HepG2 (cell line): ENCODE measurements around the gene GLYR1. TPM values are rescaled to one million over a fixed set of nuclear protein-coding genes. Genes with fewer than 3 reads are reported as not detected.

Experiments
- ATF1 ChIP-seq: IDR thresholded peaks from 2 replicates; pipeline ENCODE4 v1.6.1; 2016; ENCODE audit warnings: mild to moderate bottlenecking, control low read depth
- ATF4 ChIP-seq, 2 experiments: fragments of 450-650 bp in 1 of 2; sonication (generic) in 1 of 2; formaldehyde crosslinking; IDR thresholded peaks; 2 replicates each; pipeline versions ENCODE4 v1.5.0 to v1.8.0; 2020 to 2022; ENCODE audit warnings: mild to moderate bottlenecking in 1 of 2, missing genetic modification reagents in 1 of 2
- FIP1L1 ChIP-seq: fragments of 200-400 bp; formaldehyde crosslinking; IDR thresholded peaks from 2 replicates; pipeline ENCODE4 v1.6.1; 2018; ENCODE audit warnings: low read depth, mild to moderate bottlenecking, low read length, moderate library complexity, borderline replicate concordance; ENCODE audit not compliant: insufficient read depth
- IRF1 ChIP-seq: sonication (generic); formaldehyde crosslinking; IDR thresholded peaks from 2 replicates; pipeline ENCODE4 v1.4.0; 2020; ENCODE audit warnings: low read depth, mild to moderate bottlenecking, missing genetic modification reagents
- KDM4B ChIP-seq: sonication (generic); formaldehyde crosslinking; IDR thresholded peaks from 2 replicates; pipeline ENCODE4 v1.4.0; 2020; ENCODE audit warnings: missing genetic modification reagents
- KLF12 ChIP-seq: sonication (generic); formaldehyde crosslinking; IDR thresholded peaks from 2 replicates; pipeline ENCODE4 v1.4.0; 2020; ENCODE audit warnings: missing genetic modification reagents, borderline replicate concordance
- MXD4 ChIP-seq: IDR thresholded peaks from 2 replicates; pipeline ENCODE4 v1.6.1; 2016; ENCODE audit warnings: mild to moderate bottlenecking, missing biosample characterization, missing genetic modification reagents
- TEAD2 ChIP-seq: sonication (generic); formaldehyde crosslinking; IDR thresholded peaks from 2 replicates; pipeline ENCODE4 v1.9.0; 2021; ENCODE audit warnings: missing genetic modification reagents
- TFAP4 ChIP-seq: sonication (generic); IDR thresholded peaks from 2 replicates; pipeline ENCODE4 v1.6.1; 2016; ENCODE audit warnings: low read depth, borderline replicate concordance
- YEATS4 ChIP-seq: sonication (generic); formaldehyde crosslinking; IDR thresholded peaks from 2 replicates; pipeline ENCODE4 v1.4.0; 2020; ENCODE audit warnings: missing genetic modification reagents, borderline replicate concordance
- ZBTB44 ChIP-seq: sonication (generic); formaldehyde crosslinking; IDR thresholded peaks from 2 replicates; pipeline ENCODE4 v1.4.0; 2020; ENCODE audit warnings: missing genetic modification reagents
- ZFP36L1 ChIP-seq: sonication (generic); formaldehyde crosslinking; IDR thresholded peaks from 2 replicates; pipeline ENCODE4 v1.8.0; 2022; ENCODE audit warnings: mild to moderate bottlenecking, missing genetic modification reagents, moderate library complexity
- ZNF574 ChIP-seq: sonication (generic); formaldehyde crosslinking; IDR thresholded peaks from 2 replicates; pipeline ENCODE4 v1.4.0; 2020; ENCODE audit warnings: missing genetic modification reagents
- ZNF614 ChIP-seq: IDR thresholded peaks from 2 replicates; pipeline ENCODE4 v1.6.1; 2018; ENCODE audit warnings: missing biosample characterization, missing genetic modification reagents, inconsistent platforms, borderline replicate concordance
- ZNF639 ChIP-seq: conservative IDR thresholded peaks from 2 replicates; pipeline ENCODE4 v1.6.1; 2018; ENCODE audit warnings: missing genetic modification reagents
- ZNF883 ChIP-seq: sonication (generic); formaldehyde crosslinking; IDR thresholded peaks from 2 replicates; pipeline ENCODE4 v1.5.1; 2020; ENCODE audit warnings: mild to moderate bottlenecking, missing genetic modification reagents; ENCODE audit errors: not compliant biosample characterization
- ZXDC ChIP-seq: sonication (generic); formaldehyde crosslinking; IDR thresholded peaks from 2 replicates; pipeline ENCODE4 v1.5.0; 2020; ENCODE audit warnings: mild to moderate bottlenecking, missing genetic modification reagents
- polyA plus RNA-seq, 8 experiments: library from polyadenylated mRNA; depleted of rRNA in 3 of 8; stranded (reverse) in 7 of 8; unstranded in 1 of 8; fragments of >200 nt; fragmentation: Illumina TruSeq in 4 of 8; extraction: Trizol in 4 of 8; gene quantifications; 2 replicates each; pipeline versions ENCODE4 v1.2.1 to v1.2.3, GENCODE V29; 2011 to 2016; ENCODE audit warnings: low read depth in 4 of 8, missing spikeins in 1 of 8, mixed read lengths in 1 of 8; ENCODE audit not compliant: insufficient read depth in 1 of 8
- total RNA-seq, 5 experiments: library from RNA; depleted of rRNA; stranded (reverse); fragments of >200 nt; fragmentation: Illumina TruSeq; extraction: Trizol; gene quantifications; 2 replicates each; pipeline ENCODE4 v1.2.3, GENCODE V29; 2016; ENCODE audit warnings: low read depth in 1 of 5

Gene GLYR1
- total and polyA plus RNA-seq, 2 of the 13 experiments (the other 11 are each of a cell fraction or from before 2014, with no cell fraction given) = 28.3 to 48.7 TPM

- no peak; the same call in 1 of the 2 replicates for TF ChIP-seq ZNF574
- no peak for TF ChIP-seq ATF4 (CRISPR knock-in tag; IDR thresholded peaks at IDR 0.05)
- TF ChIP-seq KLF12 = no peak; the same call in 1 of the 2 replicates
- TF ChIP-seq YEATS4 = peak; percentile 54; the same call in 1 of the 2 replicates
- no peak for TF ChIP-seq IRF1 (CRISPR knock-in tag)
- no peak for TF ChIP-seq TEAD2 (CRISPR knock-in tag)
- no peak for TF ChIP-seq ZBTB44 (CRISPR knock-in tag)
- no peak for TF ChIP-seq KDM4B (CRISPR knock-in tag)
- no peak for TF ChIP-seq ZNF639 (CRISPR knock-in tag)
- TF ChIP-seq MXD4 (CRISPR knock-in tag) = peak; percentile 34; the same call in 1 of the 2 replicates
- TF ChIP-seq ZXDC (CRISPR knock-in tag) = no peak
- no peak for TF ChIP-seq FIP1L1
- no peak for TF ChIP-seq ZNF883 (CRISPR knock-in tag)
- 0 out of 2 replicates have a peak, but pooled peaks have one; percentile 28 for TF ChIP-seq ZFP36L1 (CRISPR knock-in tag)
- no peak for TF ChIP-seq TFAP4
- TF ChIP-seq ZNF614 (CRISPR knock-in tag) = 0 out of 2 replicates have a peak, but pooled peaks have one; percentile 41
- no peak for TF ChIP-seq ATF1 (CRISPR knock-in tag)
Measured at GRCh38 chr16:4802659-4803287, 44.3 kb downstream of the GLYR1 start (continued).
